ENCODE data around the gene NEURL4.

Gene NEURL4

GRCh38 chr17:7307686-7308624 lies 21.2 kb downstream of the NEURL4 start:
- Histone ChIP-seq H3K27me3 (ENCODE audit: insufficient read depth, poor library complexity, severe bottlenecking) (no peaks in the 10 kb centered on the region), H3K4me3 (replicated peaks; ENCODE audit: insufficient read depth, low read length) (peak overlapping the region; percentile 57), H3K27ac (replicated peaks) (peak overlapping the region; percentile 94)
- TF ChIP-seq SPI1 (IDR thresholded peaks at IDR 0.05; ENCODE audit: borderline replicate concordance, low read depth), result no peak
- no peak for TF ChIP-seq REST (IDR thresholded peaks at IDR 0.05; ENCODE audit: insufficient replicate concordance, low read depth)
- TF ChIP-seq POLR2AphosphoS5 (IDR thresholded peaks at IDR 0.05; ENCODE audit: low read depth), result no peak
- no peak for TF ChIP-seq GABPA (IDR thresholded peaks at IDR 0.05; ENCODE audit: low read depth)
- no peak for TF ChIP-seq CTCF (IDR thresholded peaks at IDR 0.05; ENCODE audit: insufficient read depth, low read length)
- peak in 1 of 2 experiments; percentile 65 for DNase-seq (ENCODE audit: low read depth in 1 of 2, low spot score in 1 of 2)

DNA sequence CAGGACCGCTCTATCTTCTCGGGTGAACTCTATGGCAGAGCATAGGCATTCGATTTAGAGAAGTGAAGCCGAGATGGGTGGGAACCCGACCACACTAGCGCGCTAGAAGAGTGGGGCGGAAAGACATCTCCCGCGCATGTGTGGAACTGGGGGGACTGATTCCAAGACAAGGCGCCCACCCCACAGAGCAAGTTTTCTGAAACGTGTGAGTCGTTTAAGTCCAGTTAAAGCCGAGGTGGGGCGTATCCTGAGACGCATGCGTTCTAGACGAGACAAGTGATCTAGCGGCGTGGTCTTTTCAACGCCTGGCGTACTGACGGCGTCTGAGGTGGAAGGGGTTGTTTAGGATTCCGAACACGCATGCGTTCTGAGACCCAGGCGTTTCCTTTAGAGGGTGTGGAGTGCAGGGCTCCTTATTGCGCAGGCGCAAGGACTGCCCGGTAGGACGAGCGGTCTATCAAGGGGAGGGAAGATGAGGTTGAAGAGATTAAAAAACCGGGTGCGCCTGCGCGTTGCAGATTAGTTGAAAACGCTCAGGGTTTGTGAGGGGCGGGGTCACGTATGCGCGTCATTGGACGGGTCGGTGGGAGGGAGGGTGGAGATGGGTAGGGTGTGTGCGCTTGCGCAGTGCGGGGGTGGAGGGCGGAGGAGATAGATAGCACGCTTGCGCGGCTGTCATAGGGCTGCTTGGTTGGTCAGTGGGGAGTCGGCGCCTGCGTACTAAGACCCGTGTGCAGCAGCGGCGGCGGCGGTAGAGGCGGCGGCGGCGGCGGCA lies 22.0 kb downstream of the NEURL4 start, which contains the start of gene EIF5A:
EIF5A (plus strand) TSS at position 718 of the 775 bp plus-strand sequence. CDS start 2,008 bp downstream, outside the sequence.
- DNase-seq (ENCODE audit: low read depth in 1 of 2, low spot score in 1 of 2), result peak; percentile 91 to 96
- Histone ChIP-seq H3K4me3 (replicated peaks; ENCODE audit: insufficient read depth, low read length) (peak within 1 kb of the TSS; percentile 57), H3K27ac (replicated peaks) (peak within 1 kb of the TSS; percentile 94), H3K27me3 (ENCODE audit: insufficient read depth, poor library complexity, severe bottlenecking) (no peaks in the 10 kb centered on the region)
- TF ChIP-seq SPI1 (IDR thresholded peaks at IDR 0.05; ENCODE audit: borderline replicate concordance, low read depth) (peak; percentile 65; the same call in 1 of the 2 replicates), CTCF (IDR thresholded peaks at IDR 0.05; ENCODE audit: insufficient read depth, low read length) (no peak), REST (IDR thresholded peaks at IDR 0.05; ENCODE audit: insufficient replicate concordance, low read depth) (no peak), POLR2AphosphoS5 (IDR thresholded peaks at IDR 0.05; ENCODE audit: low read depth) (peak; percentile 65), GABPA (IDR thresholded peaks at IDR 0.05; ENCODE audit: low read depth) (no peak)

- no peaks in the 10 kb centered on the region for H3K27me3 ChIP-seq (ENCODE audit: insufficient read depth, poor library complexity, severe bottlenecking)
- DNase-seq (ENCODE audit: low read depth in 1 of 2, low spot score in 1 of 2), result no peak
- H3K4me3 ChIP-seq (replicated peaks; ENCODE audit: insufficient read depth, low read length), result no peak overlapping the region
- no peak overlapping the region for H3K27ac ChIP-seq (replicated peaks)
- no peak for TF ChIP-seq SPI1 (IDR thresholded peaks at IDR 0.05; ENCODE audit: borderline replicate concordance, low read depth)
- TF ChIP-seq GABPA (IDR thresholded peaks at IDR 0.05; ENCODE audit: low read depth), result no peak
- TF ChIP-seq CTCF (IDR thresholded peaks at IDR 0.05; ENCODE audit: insufficient read depth, low read length), result no peak
- no peak for TF ChIP-seq REST (IDR thresholded peaks at IDR 0.05; ENCODE audit: insufficient replicate concordance, low read depth)
- no peak for TF ChIP-seq POLR2AphosphoS5 (IDR thresholded peaks at IDR 0.05; ENCODE audit: low read depth)
These were observed 25.0 kb downstream of the NEURL4 start for GRCh38 chr17:7304179-7304578.

All from HL-60 (cell line).